Keratinocyte (primary cell): ENCODE data around the gene KIFC1.

Experiments used
- EZH2 ChIP-seq: IDR thresholded peaks from one replicate; pipeline ENCODE4 v1.6.1; 2012; ENCODE audit warnings: inconsistent platforms, mild to moderate bottlenecking, low read length, moderate library complexity
- TF ChIP-seq, protein P1 (sequence below), 3 experiments: IDR thresholded peaks in 1 of 3; conservative IDR thresholded peaks in 1 of 3; optimal IDR thresholded peaks in 1 of 3; 2 replicates in 2 of 3; 3 replicates in 1 of 3; pipeline versions ENCODE3 to v1.5.1; 2011; ENCODE audit warnings: low read length in 3 of 3, mild to moderate bottlenecking in 3 of 3, moderate library complexity in 2 of 3, control low read depth in 1 of 3, inconsistent platforms in 1 of 3; ENCODE audit not compliant: insufficient read depth in 2 of 3; ENCODE audit errors: extremely low read depth in 1 of 3

- TF ChIP-seq, protein P1, sequence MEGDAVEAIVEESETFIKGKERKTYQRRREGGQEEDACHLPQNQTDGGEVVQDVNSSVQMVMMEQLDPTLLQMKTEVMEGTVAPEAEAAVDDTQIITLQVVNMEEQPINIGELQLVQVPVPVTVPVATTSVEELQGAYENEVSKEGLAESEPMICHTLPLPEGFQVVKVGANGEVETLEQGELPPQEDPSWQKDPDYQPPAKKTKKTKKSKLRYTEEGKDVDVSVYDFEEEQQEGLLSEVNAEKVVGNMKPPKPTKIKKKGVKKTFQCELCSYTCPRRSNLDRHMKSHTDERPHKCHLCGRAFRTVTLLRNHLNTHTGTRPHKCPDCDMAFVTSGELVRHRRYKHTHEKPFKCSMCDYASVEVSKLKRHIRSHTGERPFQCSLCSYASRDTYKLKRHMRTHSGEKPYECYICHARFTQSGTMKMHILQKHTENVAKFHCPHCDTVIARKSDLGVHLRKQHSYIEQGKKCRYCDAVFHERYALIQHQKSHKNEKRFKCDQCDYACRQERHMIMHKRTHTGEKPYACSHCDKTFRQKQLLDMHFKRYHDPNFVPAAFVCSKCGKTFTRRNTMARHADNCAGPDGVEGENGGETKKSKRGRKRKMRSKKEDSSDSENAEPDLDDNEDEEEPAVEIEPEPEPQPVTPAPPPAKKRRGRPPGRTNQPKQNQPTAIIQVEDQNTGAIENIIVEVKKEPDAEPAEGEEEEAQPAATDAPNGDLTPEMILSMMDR (optimal IDR thresholded peaks at IDR 0.05 in 1 of 3, IDR thresholded peaks at IDR 0.05 in 1 of 3, conservative IDR thresholded peaks at IDR 0.05 in 1 of 3; ENCODE audit: extremely low read depth in 1 of 3, insufficient read depth in 2 of 3, low read length in 3 of 3): no peak
- no peak for TF ChIP-seq EZH2
Observed at GRCh38 chr6:33432546-33432945, 40.9 kb downstream of the KIFC1 start.
